Right atrium auricular region (tissue), 2 donors: ENCODE measurements around the gene LYPLA2. TPM values are rescaled to one million over a fixed set of nuclear protein-coding genes. Genes with fewer than 3 reads are reported as not detected.

Experiments
- DNase-seq: peaks from one replicate; pipeline ENCODE4 v3.0.0-alpha.2; 2019; ENCODE audit warnings: low spot score
- H3K27ac ChIP-seq, 2 donors: fragments of 200-600 bp; sonication (generic); 1 replicate in 1 of 2; 2 replicates in 1 of 2; pipeline ENCODE4 v1.5.1; 2016 to 2019
- H3K27me3 ChIP-seq, 2 donors: fragments of 200-600 bp; sonication (generic); one replicate each; pipeline versions ENCODE4 v1.5.1 to v1.6.0; 2017 to 2019
- H3K36me3 ChIP-seq: fragments of 200-600 bp; sonication (generic); one replicate; pipeline ENCODE4 v1.5.1; 2016
- H3K4me1 ChIP-seq, 2 donors: fragments of 200-600 bp; sonication (generic); one replicate each; pipeline versions ENCODE4 v1.5.1 to v1.6.0; 2017 to 2019
- H3K4me3 ChIP-seq, 2 donors: fragments of 200-600 bp; sonication (generic); 1 replicate in 1 of 2; 2 replicates in 1 of 2; pipeline ENCODE4 v1.5.1; 2017 to 2019; ENCODE audit warnings: mild to moderate bottlenecking in 1 of 2, moderate library complexity in 1 of 2
- H3K9me3 ChIP-seq, 2 donors: fragments of 200-600 bp; sonication (generic); one replicate each; pipeline ENCODE4 v1.5.1; 2019
- total RNA-seq, 2 donors: library from RNA; depleted of rRNA; stranded (reverse); fragments of >200 nt; gene quantifications; one replicate each; pipeline ENCODE4 v1.1.0, GENCODE V29; 2016
- TF ChIP-seq, protein P1 (sequence below), 2 donors: fragments of 200-600 bp; sonication (generic); IDR thresholded peaks; one replicate each; pipeline ENCODE4 v1.5.1; 2019; ENCODE audit warnings: antibody characterized with exemption in 2 of 2

The LYPLA2 gene
- total RNA-seq, 2 donors from 2014 or later = 29.7 to 54.3 TPM

DNA sequence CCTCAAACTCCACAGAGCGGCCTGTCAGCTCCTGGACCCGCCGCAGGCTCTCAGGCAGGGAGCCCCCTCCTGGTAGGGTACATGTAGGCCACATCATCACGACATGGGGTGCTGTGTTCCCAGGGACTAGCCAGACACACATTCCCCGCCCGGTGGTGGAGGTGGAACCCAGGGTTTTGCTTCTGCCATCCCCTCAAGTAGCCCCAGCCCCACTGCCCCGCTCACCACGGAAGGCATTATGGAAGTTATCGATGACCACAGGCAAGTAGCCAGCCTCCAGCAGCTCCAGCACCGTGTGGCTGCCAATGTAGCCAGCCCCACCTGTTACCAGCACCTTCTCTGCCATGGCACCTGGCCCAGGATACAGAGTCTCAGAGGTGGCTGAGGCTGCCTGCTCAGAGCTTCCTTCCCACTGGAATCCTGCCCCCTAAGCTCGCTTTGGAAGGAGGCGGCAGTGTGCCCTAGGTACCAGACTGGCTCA lies 7.8 kb downstream of the LYPLA2 start:
- no peak for DNase-seq
- Histone ChIP-seq H3K4me3 (no peak overlapping the region), H3K4me1 (peaks cover 0 to 32% of the 10 kb centered on the region in 2 donors), H3K27ac (peak overlapping the region in 1 of 2 donors; percentile 86), H3K9me3 (no peaks in the 10 kb centered on the region), H3K27me3 (no peaks in the 10 kb centered on the region), H3K36me3 (peaks cover 24% of the 10 kb centered on the region)
- TF ChIP-seq, protein P1, sequence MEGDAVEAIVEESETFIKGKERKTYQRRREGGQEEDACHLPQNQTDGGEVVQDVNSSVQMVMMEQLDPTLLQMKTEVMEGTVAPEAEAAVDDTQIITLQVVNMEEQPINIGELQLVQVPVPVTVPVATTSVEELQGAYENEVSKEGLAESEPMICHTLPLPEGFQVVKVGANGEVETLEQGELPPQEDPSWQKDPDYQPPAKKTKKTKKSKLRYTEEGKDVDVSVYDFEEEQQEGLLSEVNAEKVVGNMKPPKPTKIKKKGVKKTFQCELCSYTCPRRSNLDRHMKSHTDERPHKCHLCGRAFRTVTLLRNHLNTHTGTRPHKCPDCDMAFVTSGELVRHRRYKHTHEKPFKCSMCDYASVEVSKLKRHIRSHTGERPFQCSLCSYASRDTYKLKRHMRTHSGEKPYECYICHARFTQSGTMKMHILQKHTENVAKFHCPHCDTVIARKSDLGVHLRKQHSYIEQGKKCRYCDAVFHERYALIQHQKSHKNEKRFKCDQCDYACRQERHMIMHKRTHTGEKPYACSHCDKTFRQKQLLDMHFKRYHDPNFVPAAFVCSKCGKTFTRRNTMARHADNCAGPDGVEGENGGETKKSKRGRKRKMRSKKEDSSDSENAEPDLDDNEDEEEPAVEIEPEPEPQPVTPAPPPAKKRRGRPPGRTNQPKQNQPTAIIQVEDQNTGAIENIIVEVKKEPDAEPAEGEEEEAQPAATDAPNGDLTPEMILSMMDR (IDR thresholded peaks at IDR 0.05) = no peak

GRCh38 chr1:23799255-23799569 lies 8.3 kb downstream of the LYPLA2 start:
- Histone ChIP-seq H3K27me3 (no peaks in the 10 kb centered on the region), H3K27ac (peak overlapping the region; percentile 86 to 93), H3K9me3 (no peaks in the 10 kb centered on the region), H3K4me1 (peaks cover 0 to 26% of the 10 kb centered on the region in 2 donors), H3K36me3 (peaks cover 19% of the 10 kb centered on the region), H3K4me3 (peak overlapping the region in 1 of 2 donors; percentile 89)
- TF ChIP-seq, protein P1 (IDR thresholded peaks at IDR 0.05) = no peak
- DNase-seq = no peak

GRCh38 chr1:23799570-23800399 lies 8.8 kb downstream of the LYPLA2 start:
- TF ChIP-seq, protein P1 (IDR thresholded peaks at IDR 0.05) = no peak
- Histone ChIP-seq H3K4me3 (peak overlapping the region; percentile 89), H3K4me1 (peaks cover 0 to 26% of the 10 kb centered on the region in 2 donors), H3K27ac (peak overlapping the region; percentile 86 to 93), H3K27me3 (no peaks in the 10 kb centered on the region), H3K9me3 (no peaks in the 10 kb centered on the region), H3K36me3 (peaks cover 14% of the 10 kb centered on the region)
- no peak for DNase-seq

DNA sequence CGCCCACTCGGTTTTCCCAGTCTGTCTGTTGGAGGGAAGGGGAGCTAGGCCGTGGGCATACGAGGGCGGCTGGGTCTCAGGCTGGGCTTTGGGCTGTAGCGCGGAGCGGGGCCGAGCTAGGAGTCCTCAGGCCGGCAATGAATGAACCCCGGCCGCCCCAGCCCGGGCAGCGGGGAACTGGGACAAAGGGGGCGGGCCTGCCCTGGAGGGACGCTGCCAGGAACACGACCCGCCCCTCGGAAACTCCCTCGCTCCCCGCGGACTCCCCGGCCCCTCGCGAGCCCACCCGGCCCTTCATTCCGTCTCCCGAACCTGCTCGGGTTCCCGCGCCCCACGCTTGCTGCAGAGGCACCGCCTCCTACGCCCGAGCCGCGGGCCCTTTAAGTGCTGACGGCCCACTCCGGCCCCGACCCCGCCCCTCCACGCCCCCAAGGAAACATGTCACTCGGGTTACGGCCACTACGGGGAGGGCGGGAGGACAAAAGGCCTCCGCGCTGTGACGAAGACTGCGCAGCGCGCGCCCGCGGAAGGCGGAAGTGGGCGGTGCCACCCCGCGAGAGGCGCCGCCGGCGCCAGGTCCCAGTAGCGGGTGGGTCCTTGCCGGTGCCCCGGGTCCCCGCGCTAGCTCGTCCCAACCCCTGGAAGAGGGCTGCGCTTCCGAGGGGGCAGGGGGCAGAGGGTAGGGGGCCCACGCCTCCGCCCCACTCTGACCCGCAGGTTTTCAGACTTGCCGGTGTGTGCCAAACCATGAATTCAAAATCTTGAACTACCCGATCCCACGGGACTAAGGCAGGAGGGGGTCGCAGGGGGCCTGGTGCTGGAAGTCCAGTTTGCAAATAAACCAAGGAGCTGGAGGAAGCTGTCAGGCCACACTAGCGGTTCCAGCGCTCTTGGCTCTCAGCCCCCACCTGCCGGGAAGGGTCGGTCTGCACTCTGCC lies 9.7 kb downstream of the LYPLA2 start, which contains the start of gene GALE:
Gene GALE, minus strand, starts transcription at position 355 of the 938 bp plus-strand sequence. CDS start 1,747 bp downstream, outside the sequence.
- H3K4me1 ChIP-seq = peaks cover 0 to 26% of the 10 kb centered on the region in 2 donors
- DNase-seq = peak; percentile 97
- H3K36me3 ChIP-seq = peaks cover 10% of the 10 kb centered on the region
- TF ChIP-seq, protein P1 (IDR thresholded peaks at IDR 0.05) = no peak
- H3K4me3 ChIP-seq = peak within 1 kb of the TSS; percentile 89
- no peaks in the 10 kb centered on the region for H3K9me3 ChIP-seq
- no peaks in the 10 kb centered on the region for H3K27me3 ChIP-seq
- peak within 1 kb of the TSS; percentile 86 to 93 for H3K27ac ChIP-seq

DNA sequence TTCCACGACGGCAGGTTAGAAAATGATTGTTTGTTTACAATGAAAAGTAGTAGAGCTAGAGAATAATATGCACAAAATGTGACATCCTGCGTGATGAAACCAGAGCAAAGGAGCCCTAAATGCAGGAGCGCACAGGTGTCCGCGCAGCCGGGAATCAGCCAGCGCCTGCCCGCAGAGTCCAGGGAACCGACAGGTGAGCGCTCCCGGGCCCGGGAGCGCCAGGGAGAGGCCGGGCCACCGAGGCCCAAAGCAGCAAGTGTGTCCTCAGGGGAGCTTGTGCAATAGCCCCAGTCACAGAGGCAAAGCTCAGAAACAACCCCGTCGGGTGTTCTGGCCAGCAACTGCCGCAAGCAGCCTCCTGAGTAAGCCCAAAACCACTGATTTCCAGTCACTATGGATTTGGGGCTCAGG lies 10.4 kb downstream of the LYPLA2 start:
- Histone ChIP-seq H3K4me1 (peaks cover 0 to 26% of the 10 kb centered on the region in 2 donors), H3K36me3 (peaks cover 3% of the 10 kb centered on the region), H3K27me3 (no peaks in the 10 kb centered on the region), H3K4me3 (peak overlapping the region; percentile 89), H3K27ac (peak overlapping the region; percentile 86 to 93), H3K9me3 (no peaks in the 10 kb centered on the region)
- DNase-seq = no peak
- TF ChIP-seq, protein P1 (IDR thresholded peaks at IDR 0.05) = no peak
